Esophagus muscularis mucosa (tissue), 4 donors: ENCODE measurements around the gene HLA-DPA1. TPM values are rescaled to one million over a fixed set of nuclear protein-coding genes. Genes with fewer than 3 reads are reported as not detected.

Experiments
- DNase-seq: peaks from one replicate; pipeline ENCODE4 v3.0.0-alpha.2; 2017; ENCODE audit errors: extremely low spot score
- H3K27ac ChIP-seq, 4 donors: fragments of 200-600 bp; sonication (generic); replicated peaks in 1 of 4; 1 replicate in 3 of 4; 2 replicates in 1 of 4; pipeline ENCODE4 v1.5.1; 2016 to 2019; ENCODE audit warnings: mild to moderate bottlenecking in 1 of 4
- H3K27me3 ChIP-seq, 4 donors: fragments of 200-600 bp; sonication (generic); one replicate each; pipeline versions ENCODE4 v1.5.1 to v1.6.0; 2016 to 2019
- H3K36me3 ChIP-seq, 4 donors: fragments of 200-600 bp; sonication (generic); one replicate each; pipeline ENCODE4 v1.5.1; 2016 to 2019
- H3K4me1 ChIP-seq, 4 donors: fragments of 200-600 bp; sonication (generic); one replicate each; pipeline ENCODE4 v1.5.1; 2016 to 2019
- H3K4me3 ChIP-seq, 4 donors: fragments of 200-600 bp; sonication (generic); 1 replicate in 2 of 4; 2 replicates in 2 of 4; pipeline ENCODE4 v1.5.1; 2016 to 2019; ENCODE audit warnings: mild to moderate bottlenecking in 4 of 4, moderate library complexity in 1 of 4
- H3K9me3 ChIP-seq, 4 donors: fragments of 200-600 bp; sonication (generic); 1 replicate in 3 of 4; 2 replicates in 1 of 4; pipeline ENCODE4 v1.5.1; 2016 to 2019
- EP300 ChIP-seq: sonication (generic); formaldehyde crosslinking; IDR thresholded peaks from one replicate; pipeline ENCODE4 v1.6.1; 2017; ENCODE audit warnings: antibody characterized with exemption
- POLR2A ChIP-seq: fragments of 450-650 bp; IDR thresholded peaks from one replicate; pipeline ENCODE4 v1.6.1; 2017; ENCODE audit warnings: antibody characterized with exemption, moderate library complexity, mild to moderate bottlenecking, low read depth
- POLR2AphosphoS5 ChIP-seq, 2 donors: sonication (generic); formaldehyde crosslinking; IDR thresholded peaks; one replicate each; pipeline ENCODE4 v1.6.1; 2017; ENCODE audit warnings: antibody characterized with exemption in 2 of 2
- WGBS: methylation state at CpG from one replicate; pipeline ENCODE4 v1.1.5; 2018; 5-methylcytosine and 5-hydroxymethylcytosine counted together
- intact Hi-C: fragments of 100-400 bp; cut with DNase I; formaldehyde crosslinking; loops from one replicate; pipeline ENCODE4 v1.15.1; 2023
- total RNA-seq, 4 donors: library from RNA; depleted of rRNA; stranded (reverse); fragments of >200 nt; gene quantifications; one replicate each; pipeline versions ENCODE4 v1.1.0 to v1.2.1, GENCODE V29; 2016
- TF ChIP-seq, protein P1 (sequence below), 3 experiments: fragments of 200-600 bp in 2 of 3; fragments of 450-650 bp in 1 of 3; sonication (generic) in 2 of 3; IDR thresholded peaks; one replicate each; pipeline ENCODE4 v1.5.1; 2017 to 2019; ENCODE audit warnings: antibody characterized with exemption in 3 of 3, mild to moderate bottlenecking in 2 of 3, moderate library complexity in 1 of 3

Gene HLA-DPA1
- total RNA-seq, 4 donors from 2014 or later = 28.5 to 91.3 (median 65.9) TPM

DNA sequence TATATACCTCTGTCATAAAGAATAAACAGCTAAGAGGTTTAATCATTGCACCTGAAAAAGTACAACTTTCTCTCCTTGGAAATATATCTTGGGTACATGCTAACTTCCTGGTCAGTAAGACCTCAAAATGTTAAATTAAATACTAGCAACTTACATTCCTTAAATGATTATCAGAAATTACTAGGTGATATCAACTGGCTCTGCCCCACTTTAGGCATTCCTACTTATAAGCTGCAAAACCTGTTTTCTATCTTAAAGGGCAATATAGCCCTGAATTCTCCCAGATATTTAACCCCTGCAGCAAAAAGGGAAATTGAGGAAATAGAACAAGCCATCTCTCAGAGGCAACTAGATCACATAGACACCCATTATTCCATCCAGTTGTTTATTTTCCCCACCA lies 20.8 kb downstream of the HLA-DPA1 start:
- Histone ChIP-seq H3K4me3 (no peak overlapping the region), H3K4me1 (no peaks in the 10 kb centered on the region), H3K27me3 (peaks cover 0 to 13% (median 8%) of the 10 kb centered on the region in 4 donors), H3K27ac (no peak overlapping the region), H3K9me3 (no peaks in the 10 kb centered on the region), H3K36me3 (no peaks in the 10 kb centered on the region)
- TF ChIP-seq EP300 (no peak), POLR2AphosphoS5 (IDR thresholded peaks at IDR 0.05) (no peak), POLR2A (no peak)
- TF ChIP-seq, protein P1, sequence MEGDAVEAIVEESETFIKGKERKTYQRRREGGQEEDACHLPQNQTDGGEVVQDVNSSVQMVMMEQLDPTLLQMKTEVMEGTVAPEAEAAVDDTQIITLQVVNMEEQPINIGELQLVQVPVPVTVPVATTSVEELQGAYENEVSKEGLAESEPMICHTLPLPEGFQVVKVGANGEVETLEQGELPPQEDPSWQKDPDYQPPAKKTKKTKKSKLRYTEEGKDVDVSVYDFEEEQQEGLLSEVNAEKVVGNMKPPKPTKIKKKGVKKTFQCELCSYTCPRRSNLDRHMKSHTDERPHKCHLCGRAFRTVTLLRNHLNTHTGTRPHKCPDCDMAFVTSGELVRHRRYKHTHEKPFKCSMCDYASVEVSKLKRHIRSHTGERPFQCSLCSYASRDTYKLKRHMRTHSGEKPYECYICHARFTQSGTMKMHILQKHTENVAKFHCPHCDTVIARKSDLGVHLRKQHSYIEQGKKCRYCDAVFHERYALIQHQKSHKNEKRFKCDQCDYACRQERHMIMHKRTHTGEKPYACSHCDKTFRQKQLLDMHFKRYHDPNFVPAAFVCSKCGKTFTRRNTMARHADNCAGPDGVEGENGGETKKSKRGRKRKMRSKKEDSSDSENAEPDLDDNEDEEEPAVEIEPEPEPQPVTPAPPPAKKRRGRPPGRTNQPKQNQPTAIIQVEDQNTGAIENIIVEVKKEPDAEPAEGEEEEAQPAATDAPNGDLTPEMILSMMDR (IDR thresholded peaks at IDR 0.05) = no peak
- no peak for DNase-seq
- intact Hi-C loops = no loop called here

DNA sequence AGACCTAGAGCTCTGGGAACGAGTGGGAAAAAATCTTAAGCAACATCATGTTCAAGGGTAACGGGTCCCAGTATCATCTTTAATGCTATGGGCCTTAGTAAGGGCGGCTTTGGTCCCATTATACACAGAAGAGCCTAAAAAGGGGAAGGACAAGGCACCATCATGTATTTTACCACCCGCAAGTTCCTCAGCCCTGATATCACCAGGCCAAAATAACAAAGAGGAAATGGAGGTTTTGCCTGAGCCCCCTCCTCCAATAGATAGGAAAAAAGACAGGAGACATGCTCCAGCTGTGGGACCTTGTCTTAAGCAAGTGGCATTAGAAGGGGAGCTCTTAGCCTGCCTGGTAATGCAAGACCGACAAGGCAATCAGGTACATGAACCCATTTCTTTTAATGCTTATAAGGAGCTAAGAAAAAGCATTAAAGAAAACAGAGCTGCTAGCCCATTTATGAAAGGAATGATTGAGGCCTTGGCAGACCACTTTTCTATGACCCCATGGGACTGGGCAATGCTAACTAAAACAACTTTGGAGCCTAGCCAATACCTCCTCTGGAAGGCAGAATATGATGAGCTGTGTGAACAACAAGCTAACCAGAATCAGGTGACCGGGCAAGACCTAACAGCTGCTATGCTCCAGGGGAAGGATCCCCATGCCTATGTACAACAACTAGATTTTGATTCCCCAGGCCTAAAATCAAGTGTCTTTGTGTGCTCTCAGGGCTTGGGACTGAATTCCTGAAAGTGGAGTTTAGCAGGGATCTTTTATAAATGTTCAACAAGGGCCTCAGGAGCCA lies 23.2 kb downstream of the HLA-DPA1 start:
- no peak overlapping the region for H3K27ac ChIP-seq
- peaks cover 0 to 23% (median 10%) of the 10 kb centered on the region in 4 donors for H3K27me3 ChIP-seq
- intact Hi-C loops = no loop called here
- TF ChIP-seq, protein P1 (IDR thresholded peaks at IDR 0.05) = no peak
- no peak for TF ChIP-seq EP300
- TF ChIP-seq POLR2AphosphoS5 (IDR thresholded peaks at IDR 0.05) = no peak
- no peak for TF ChIP-seq POLR2A
- 93% methylated on average over 5 of the region's 6 CpGs for WGBS
- H3K4me1 ChIP-seq = no peaks in the 10 kb centered on the region
- DNase-seq = no peak
- H3K9me3 ChIP-seq = no peaks in the 10 kb centered on the region
- H3K36me3 ChIP-seq = no peaks in the 10 kb centered on the region
- no peak overlapping the region for H3K4me3 ChIP-seq

DNA sequence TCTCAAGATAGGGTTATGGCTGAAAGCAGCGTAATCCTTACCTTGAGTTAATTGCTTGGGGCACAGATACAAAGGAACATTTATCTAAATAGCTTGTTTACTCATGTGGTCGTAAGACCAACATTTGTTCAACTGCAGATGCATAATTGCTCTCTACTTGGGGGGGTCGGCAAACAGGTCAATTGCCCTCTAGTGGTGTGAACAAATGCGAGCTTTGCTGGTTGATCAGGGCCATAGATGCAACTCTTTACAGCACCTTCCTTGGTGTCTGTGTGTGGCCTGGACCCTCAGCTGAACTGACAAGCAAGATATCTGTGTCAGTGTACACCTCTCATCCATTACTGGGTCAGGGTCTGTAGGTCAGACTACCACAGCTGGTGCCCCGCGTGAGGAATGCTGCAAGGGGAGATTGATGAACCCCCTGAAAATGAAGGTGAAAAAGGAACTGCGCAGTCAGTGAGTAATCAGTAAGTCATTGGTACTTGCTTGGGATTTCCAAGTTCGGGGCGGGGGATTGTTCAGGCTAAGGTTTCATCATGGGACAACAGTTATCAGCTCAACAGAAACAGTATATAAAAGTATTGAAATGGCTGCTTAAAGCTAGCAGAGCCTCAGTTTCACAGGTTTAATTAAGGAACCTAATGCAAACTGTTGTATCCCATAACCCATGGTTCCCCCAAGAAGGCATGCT lies 24.0 kb downstream of the HLA-DPA1 start:
- Histone ChIP-seq H3K27me3 (peaks cover 0 to 23% (median 10%) of the 10 kb centered on the region in 4 donors), H3K27ac (no peak overlapping the region), H3K4me3 (no peak overlapping the region), H3K9me3 (no peaks in the 10 kb centered on the region), H3K36me3 (no peaks in the 10 kb centered on the region), H3K4me1 (no peaks in the 10 kb centered on the region)
- no peak for DNase-seq
- TF ChIP-seq POLR2AphosphoS5 (IDR thresholded peaks at IDR 0.05) (no peak), EP300 (no peak), POLR2A (no peak)
- TF ChIP-seq, protein P1 (IDR thresholded peaks at IDR 0.05) = no peak
- intact Hi-C loops = no loop called here
- 39% methylated on average over 9 of the region's 9 CpGs for WGBS

DNA sequence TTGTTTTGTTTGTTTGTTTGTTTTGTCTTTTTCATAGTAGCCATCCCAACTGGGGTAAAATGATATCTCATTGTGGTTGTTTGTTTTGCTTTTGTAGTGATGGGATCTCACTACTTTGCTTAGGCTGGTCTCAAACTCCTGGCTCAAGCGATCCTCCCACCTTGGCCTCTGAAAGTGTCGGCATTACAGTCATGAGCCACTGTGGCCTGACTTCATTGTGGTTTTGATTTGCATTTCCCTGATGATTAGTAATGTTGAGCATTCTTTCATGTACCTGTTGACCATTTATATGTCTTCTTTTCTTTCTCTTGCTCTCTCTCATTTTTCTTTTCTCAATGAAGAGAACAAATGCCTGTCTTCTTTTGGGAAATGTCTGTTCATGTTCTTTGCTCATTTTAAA lies 33.3 kb downstream of the HLA-DPA1 start:
- intact Hi-C loops = no loop called here
- no peak overlapping the region for H3K27ac ChIP-seq
- H3K36me3 ChIP-seq = no peaks in the 10 kb centered on the region
- peaks cover 0 to 9% (median 0%) of the 10 kb centered on the region in 4 donors for H3K27me3 ChIP-seq
- DNase-seq = no peak
- TF ChIP-seq POLR2AphosphoS5 (IDR thresholded peaks at IDR 0.05) = no peak
- TF ChIP-seq, protein P1 (IDR thresholded peaks at IDR 0.05) = no peak
- H3K4me1 ChIP-seq = no peaks in the 10 kb centered on the region
- H3K9me3 ChIP-seq = no peaks in the 10 kb centered on the region
- no peak overlapping the region for H3K4me3 ChIP-seq
- 96% methylated on average over 2 of the region's 2 CpGs for WGBS
